NB4 (cell line): Measurements from ENCODE around the gene CYP4F2.
"Not testable (repeated sequence)": the region's sequence is repeated elsewhere in the genome, so short reads cannot be mapped to it uniquely, and the experiment has no call there.

Source experiments
- DNase-seq: peaks from one replicate; pipeline ENCODE4 v3.0.0; 2010; ENCODE audit warnings: low read depth
- H3K4me3 ChIP-seq: one replicate; pipeline ENCODE4 v1.5.1; 2011; ENCODE audit warnings: mild to moderate bottlenecking, low read depth, low read length, moderate library complexity
- CTCF ChIP-seq: IDR thresholded peaks from one replicate; pipeline ENCODE4 v1.5.1; 2012; ENCODE audit warnings: low read depth, low read length
- MAX ChIP-seq: IDR thresholded peaks from 2 replicates; pipeline ENCODE4 v1.6.1; 2011; ENCODE audit warnings: low read depth, low read length
- MYC ChIP-seq: IDR thresholded peaks from 2 replicates; pipeline ENCODE4 v1.6.1; 2011; ENCODE audit warnings: low read depth, low read length
- POLR2A ChIP-seq: IDR thresholded peaks from 2 replicates; pipeline ENCODE4 v1.6.1; 2011; ENCODE audit warnings: mild to moderate bottlenecking; ENCODE audit not compliant: insufficient read length; ENCODE audit errors: extremely low read depth

CYP4F2 gene

GRCh38 chr19:15936173-15936572 is 38.3 kb upstream of the CYP4F2 start:
- no peak overlapping the region for H3K4me3 ChIP-seq
- TF ChIP-seq POLR2A = no peak
- no peak for TF ChIP-seq MAX
- no peak for TF ChIP-seq CTCF
- TF ChIP-seq MYC = no peak
- DNase-seq = no peak

- DNase-seq = no peak
- TF ChIP-seq MAX = no peak
- TF ChIP-seq MYC = no peak
- TF ChIP-seq POLR2A = no peak
- TF ChIP-seq CTCF = no peak
- no peak overlapping the region for H3K4me3 ChIP-seq
Measured at GRCh38 chr19:15935167-15935702, 37.4 kb upstream of the CYP4F2 start.

- no peak within 1 kb of the TSS for H3K4me3 ChIP-seq
- peak; percentile 17 for DNase-seq
- TF ChIP-seq MYC = no peak
- no peak for TF ChIP-seq POLR2A
- TF ChIP-seq CTCF = no peak
- no peak for TF ChIP-seq MAX
Measured at GRCh38 chr19:15934332-15935078, 36.6 kb upstream of the CYP4F2 start, which contains the start of gene CYP4F11. Gene CYP4F11, minus strand, starts transcription at chr19:15934529. Its CDS starts 121 bp downstream, at chr19:15934408.

GRCh38 chr19:15933761-15934331 is 36.0 kb upstream of the CYP4F2 start:
- not testable (repeated sequence) for DNase-seq, H3K4me3 ChIP-seq

- no peak for DNase-seq
- TF ChIP-seq MAX = no peak
- no peak for TF ChIP-seq CTCF
- no peak for TF ChIP-seq POLR2A
- TF ChIP-seq MYC = no peak
- H3K4me3 ChIP-seq = no peak overlapping the region
Measured at GRCh38 chr19:15928321-15928720, 30.4 kb upstream of the CYP4F2 start.

- no peak for DNase-seq
- no peak for TF ChIP-seq POLR2A
- no peak for TF ChIP-seq MYC
- TF ChIP-seq CTCF = no peak
- no peak for TF ChIP-seq MAX
- H3K4me3 ChIP-seq = no peak overlapping the region
Measured at GRCh38 chr19:15926484-15926883, 28.6 kb upstream of the CYP4F2 start.
